GM18511 (cell line): ENCODE data around the gene KIF13A.
"Not testable (repeated sequence)": the region's sequence is repeated elsewhere in the genome, so short reads cannot be mapped to it uniquely, and the experiment has no call there.

Experiments used
- ATAC-seq: cut with Tn5 transposase; IDR thresholded peaks from one replicate; pipeline ENCODE4 v1.9.1; 2021; ENCODE audit warnings: mild to moderate bottlenecking, moderate library complexity; ENCODE audit not compliant: unreplicated experiment

The KIF13A gene

GRCh38 chr6:17971128-17972073 is 16.0 kb downstream of the KIF13A start:
- ATAC-seq: no peak

- no peak for ATAC-seq
Measured at GRCh38 chr6:17968876-17969275, 18.6 kb downstream of the KIF13A start.

GRCh38 chr6:17967668-17968518 is 19.5 kb downstream of the KIF13A start:
- ATAC-seq: no peak

GRCh38 chr6:17966451-17966850 is 21.0 kb downstream of the KIF13A start:
- no peak for ATAC-seq

GRCh38 chr6:17965397-17965796 is 22.0 kb downstream of the KIF13A start:
- ATAC-seq: no peak

- ATAC-seq: no peak
Measured at GRCh38 chr6:17964633-17965032, 22.8 kb downstream of the KIF13A start.

GRCh38 chr6:17962436-17963031 is 24.9 kb downstream of the KIF13A start:
- no peak for ATAC-seq

- no peak for ATAC-seq
Measured at GRCh38 chr6:17959302-17959701, 28.1 kb downstream of the KIF13A start.

- no peak for ATAC-seq
Measured at GRCh38 chr6:17957904-17958620, 29.4 kb downstream of the KIF13A start.

- ATAC-seq: peak; percentile 79
Measured at GRCh38 chr6:17957498-17957897, 29.9 kb downstream of the KIF13A start.

- peak; percentile 13 for ATAC-seq
Measured at GRCh38 chr6:17957086-17957485, 30.3 kb downstream of the KIF13A start.

GRCh38 chr6:17950095-17950494 is 37.3 kb downstream of the KIF13A start:
- no peak for ATAC-seq

GRCh38 chr6:17949168-17949567 is 38.3 kb downstream of the KIF13A start:
- no peak for ATAC-seq

- no peak for ATAC-seq
Measured at GRCh38 chr6:17948725-17949124, 38.7 kb downstream of the KIF13A start.

GRCh38 chr6:17947574-17947973 is 39.9 kb downstream of the KIF13A start:
- ATAC-seq: not testable (repeated sequence)

GRCh38 chr6:17945575-17945974 is 41.9 kb downstream of the KIF13A start:
- ATAC-seq: no peak

GRCh38 chr6:17945111-17945510 is 42.3 kb downstream of the KIF13A start:
- no peak for ATAC-seq

GRCh38 chr6:17941318-17941717 is 46.1 kb downstream of the KIF13A start:
- no peak for ATAC-seq

- ATAC-seq: no peak
Measured at GRCh38 chr6:17940151-17940792, 47.2 kb downstream of the KIF13A start.

- no peak for ATAC-seq
Measured at GRCh38 chr6:17938901-17939300, 48.5 kb downstream of the KIF13A start.
